Measurements from ENCODE around the gene RELN.

- TF ChIP-seq POLR2A (IDR thresholded peaks at IDR 0.05) (no peak), CTCF (IDR thresholded peaks at IDR 0.05) (no peak)
Observed at GRCh38 chr7:103504505-103505135, 484.8 kb downstream of the RELN start.
